Measurements from ENCODE around the gene PAH.

The PAH gene

DNA sequence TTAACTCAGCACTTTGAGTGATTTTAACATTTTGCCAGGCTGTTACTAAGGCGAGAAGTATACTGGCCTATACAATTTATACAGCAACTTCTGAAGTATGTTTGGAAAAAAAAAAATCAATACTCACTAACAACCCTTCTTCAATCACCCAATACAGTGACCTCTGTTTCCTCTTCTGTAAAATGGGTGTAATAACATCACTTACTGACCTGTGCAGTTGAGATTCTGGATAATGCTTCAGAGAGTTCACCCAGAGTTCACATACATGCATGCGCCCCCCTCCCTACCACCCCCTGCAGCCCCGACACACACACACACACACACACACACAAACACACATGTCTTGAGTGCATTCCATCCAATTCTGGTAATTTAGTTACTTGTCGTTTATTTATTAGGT is 9.1 kb downstream of the PAH start:
- no peaks in the 10 kb centered on the region for H3K79me2 ChIP-seq
- no peak overlapping the region for H3K27ac ChIP-seq
- no peaks in the 10 kb centered on the region for H3K9me3 ChIP-seq (ENCODE audit: control insufficient read depth, low read length)
- H2AFZ ChIP-seq, result no peak overlapping the region
- TF ChIP-seq, protein P1, sequence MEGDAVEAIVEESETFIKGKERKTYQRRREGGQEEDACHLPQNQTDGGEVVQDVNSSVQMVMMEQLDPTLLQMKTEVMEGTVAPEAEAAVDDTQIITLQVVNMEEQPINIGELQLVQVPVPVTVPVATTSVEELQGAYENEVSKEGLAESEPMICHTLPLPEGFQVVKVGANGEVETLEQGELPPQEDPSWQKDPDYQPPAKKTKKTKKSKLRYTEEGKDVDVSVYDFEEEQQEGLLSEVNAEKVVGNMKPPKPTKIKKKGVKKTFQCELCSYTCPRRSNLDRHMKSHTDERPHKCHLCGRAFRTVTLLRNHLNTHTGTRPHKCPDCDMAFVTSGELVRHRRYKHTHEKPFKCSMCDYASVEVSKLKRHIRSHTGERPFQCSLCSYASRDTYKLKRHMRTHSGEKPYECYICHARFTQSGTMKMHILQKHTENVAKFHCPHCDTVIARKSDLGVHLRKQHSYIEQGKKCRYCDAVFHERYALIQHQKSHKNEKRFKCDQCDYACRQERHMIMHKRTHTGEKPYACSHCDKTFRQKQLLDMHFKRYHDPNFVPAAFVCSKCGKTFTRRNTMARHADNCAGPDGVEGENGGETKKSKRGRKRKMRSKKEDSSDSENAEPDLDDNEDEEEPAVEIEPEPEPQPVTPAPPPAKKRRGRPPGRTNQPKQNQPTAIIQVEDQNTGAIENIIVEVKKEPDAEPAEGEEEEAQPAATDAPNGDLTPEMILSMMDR (IDR thresholded peaks at IDR 0.05), result no peak
- no peaks in the 10 kb centered on the region for H3K27me3 ChIP-seq (ENCODE audit: control insufficient read depth, insufficient read depth, low read length)
- H3K4me1 ChIP-seq, result no peaks in the 10 kb centered on the region
- no peak overlapping the region for H3K4me3 ChIP-seq (ENCODE audit: low read depth, low read length)
- H3K36me3 ChIP-seq (ENCODE audit: control insufficient read depth, insufficient read depth, low read length), result no peaks in the 10 kb centered on the region
- H3K4me2 ChIP-seq (ENCODE audit: low read length), result no peak overlapping the region
- H3K9ac ChIP-seq, result no peak overlapping the region

DNA sequence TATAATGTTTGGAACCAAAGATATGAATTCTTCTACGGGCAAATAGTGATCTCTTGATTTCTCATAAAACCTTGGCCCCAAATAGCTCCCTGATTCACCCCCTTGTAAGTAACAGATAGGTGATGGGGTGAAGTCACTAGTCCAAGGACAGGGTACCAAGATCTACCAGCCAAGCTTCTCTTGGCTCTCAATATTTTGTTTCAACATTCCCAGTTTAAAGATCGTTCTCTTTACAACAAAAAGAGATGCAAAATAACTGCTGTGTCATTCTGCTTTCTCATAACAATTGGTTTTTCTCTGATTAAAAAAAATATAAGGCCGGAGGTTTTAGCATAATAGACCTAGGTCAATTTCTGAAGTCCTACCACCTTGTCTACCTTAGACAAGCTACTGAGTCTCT is 11.8 kb downstream of the PAH start:
- Histone ChIP-seq H3K9me3 (ENCODE audit: control insufficient read depth, low read length) (no peaks in the 10 kb centered on the region), H3K27ac (no peak overlapping the region), H3K9ac (no peak overlapping the region), H3K4me1 (no peaks in the 10 kb centered on the region), H3K79me2 (no peaks in the 10 kb centered on the region), H3K36me3 (ENCODE audit: control insufficient read depth, insufficient read depth, low read length) (no peaks in the 10 kb centered on the region), H3K4me2 (ENCODE audit: low read length) (no peak overlapping the region), H2AFZ (no peak overlapping the region), H3K27me3 (ENCODE audit: control insufficient read depth, insufficient read depth, low read length) (no peaks in the 10 kb centered on the region), H3K4me3 (ENCODE audit: low read depth, low read length) (no peak overlapping the region)
- TF ChIP-seq, protein P1 (IDR thresholded peaks at IDR 0.05), result no peak

DNA sequence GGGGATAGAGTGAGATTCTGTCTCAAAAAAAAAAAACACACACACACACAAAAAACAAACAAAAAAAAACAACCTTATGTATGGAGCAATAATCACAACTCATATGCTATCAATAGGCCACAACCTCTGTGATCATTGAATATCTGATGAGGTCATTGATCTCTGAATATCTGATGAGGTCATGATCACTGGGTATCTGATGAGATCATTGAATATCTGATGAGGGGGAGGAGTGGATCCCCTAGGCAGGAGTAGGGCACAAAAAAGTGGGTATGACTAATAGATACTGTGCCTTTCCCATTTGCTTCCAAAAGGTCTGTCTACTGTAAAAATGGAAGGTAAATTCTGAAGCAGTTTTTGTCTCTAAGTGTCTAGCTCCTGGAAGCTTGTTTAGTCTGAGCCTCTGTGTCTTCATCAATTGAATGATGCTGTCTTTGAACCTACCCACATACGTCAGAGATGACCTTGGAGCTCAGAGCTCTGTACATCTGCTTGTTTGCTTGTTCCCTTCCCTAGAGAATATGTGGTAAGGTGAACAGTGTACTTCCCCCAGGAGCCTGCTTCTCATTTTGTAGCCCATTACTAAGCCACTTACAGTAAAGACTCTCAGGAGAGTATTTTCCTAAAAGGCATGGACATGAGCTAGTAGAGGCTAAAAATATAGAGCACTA is 13.6 kb downstream of the PAH start:
- Histone ChIP-seq H3K4me3 (ENCODE audit: low read depth, low read length) (no peak overlapping the region), H2AFZ (no peak overlapping the region), H3K79me2 (no peaks in the 10 kb centered on the region), H3K9me3 (ENCODE audit: control insufficient read depth, low read length) (no peaks in the 10 kb centered on the region), H3K4me1 (no peaks in the 10 kb centered on the region), H3K4me2 (ENCODE audit: low read length) (no peak overlapping the region), H3K9ac (no peak overlapping the region), H3K27me3 (ENCODE audit: control insufficient read depth, insufficient read depth, low read length) (peaks cover 3% of the 10 kb centered on the region), H3K27ac (no peak overlapping the region), H3K36me3 (ENCODE audit: control insufficient read depth, insufficient read depth, low read length) (no peaks in the 10 kb centered on the region)
- TF ChIP-seq, protein P1 (IDR thresholded peaks at IDR 0.05), result no peak

DNA sequence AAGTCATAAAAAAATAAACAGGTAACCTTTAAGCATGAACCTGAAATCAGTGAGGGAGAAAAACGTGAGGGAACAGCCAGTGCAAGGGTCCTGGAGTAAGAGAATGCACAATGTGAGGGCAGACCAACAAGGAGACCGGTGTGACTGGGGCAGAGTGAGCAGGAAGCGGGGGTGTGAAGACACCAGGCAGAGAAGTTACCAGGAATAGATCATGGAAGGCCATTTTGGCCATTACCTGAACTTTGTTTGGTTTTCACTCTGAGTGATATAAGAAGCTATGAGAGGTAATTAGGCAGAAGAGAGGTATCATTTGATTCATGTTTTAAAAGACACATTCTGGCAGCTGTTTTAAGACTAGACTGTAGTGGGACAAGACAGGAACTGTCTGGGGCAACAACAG is 15.0 kb downstream of the PAH start:
- Histone ChIP-seq H2AFZ (no peak overlapping the region), H3K36me3 (ENCODE audit: control insufficient read depth, insufficient read depth, low read length) (no peaks in the 10 kb centered on the region), H3K4me3 (ENCODE audit: low read depth, low read length) (no peak overlapping the region), H3K9me3 (ENCODE audit: control insufficient read depth, low read length) (no peaks in the 10 kb centered on the region), H3K79me2 (no peaks in the 10 kb centered on the region), H3K27ac (no peak overlapping the region), H3K4me1 (no peaks in the 10 kb centered on the region), H3K27me3 (ENCODE audit: control insufficient read depth, insufficient read depth, low read length) (peaks cover 3% of the 10 kb centered on the region), H3K4me2 (ENCODE audit: low read length) (no peak overlapping the region), H3K9ac (no peak overlapping the region)
- TF ChIP-seq, protein P1 (IDR thresholded peaks at IDR 0.05), result no peak

DNA sequence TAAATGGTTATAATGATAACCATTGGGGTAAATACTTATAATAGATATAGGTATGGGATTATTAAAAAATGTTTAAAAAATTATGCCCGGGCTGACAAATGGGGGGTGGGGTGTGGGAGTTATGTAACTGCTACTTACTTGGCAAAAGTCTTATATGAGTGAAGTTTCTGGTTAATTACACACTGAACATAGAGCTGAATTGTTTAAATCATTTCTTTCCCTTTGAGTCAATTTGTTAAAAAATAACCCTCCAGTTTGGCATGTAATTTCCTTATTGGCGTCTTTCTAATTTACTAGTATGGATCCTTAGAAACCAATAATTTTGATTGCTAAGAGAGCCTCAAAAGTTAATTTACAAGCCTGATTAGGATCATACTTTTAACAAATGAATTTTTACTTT is 16.7 kb downstream of the PAH start:
- Histone ChIP-seq H3K27me3 (ENCODE audit: control insufficient read depth, insufficient read depth, low read length) (peaks cover 3% of the 10 kb centered on the region), H3K27ac (no peak overlapping the region), H3K4me2 (ENCODE audit: low read length) (no peak overlapping the region), H3K4me1 (no peaks in the 10 kb centered on the region), H3K79me2 (no peaks in the 10 kb centered on the region), H3K9me3 (ENCODE audit: control insufficient read depth, low read length) (no peaks in the 10 kb centered on the region), H3K4me3 (ENCODE audit: low read depth, low read length) (no peak overlapping the region), H3K9ac (no peak overlapping the region), H3K36me3 (ENCODE audit: control insufficient read depth, insufficient read depth, low read length) (no peaks in the 10 kb centered on the region), H2AFZ (no peak overlapping the region)
- TF ChIP-seq, protein P1 (IDR thresholded peaks at IDR 0.05), result no peak

Data from parathyroid adenoma (tissue), 2 donors.